CD14-positive monocyte (primary cell): ENCODE data around the gene AAMP. TPM values are rescaled to one million over a fixed set of nuclear protein-coding genes. Genes with fewer than 3 reads are reported as not detected.

Experiments used
- DNase-seq, 3 donors: peaks; one replicate each; pipeline ENCODE4 v3.0.0-alpha.2; 2011 to 2022
- H2AFZ ChIP-seq: 2 replicates; pipeline ENCODE4 v1.6.0; 2012; ENCODE audit warnings: mild to moderate bottlenecking, low read depth, low read length, inconsistent platforms; ENCODE audit not compliant: insufficient read depth, poor library complexity, severe bottlenecking
- H3K27ac ChIP-seq, 2 donors: 1 replicate in 1 of 2; 2 replicates in 1 of 2; pipeline ENCODE4 v1.5.1; 2012 to 2013; ENCODE audit warnings: low read length in 2 of 2, control low read depth in 1 of 2, inconsistent platforms in 1 of 2, low read depth in 1 of 2, mild to moderate bottlenecking in 1 of 2
- H3K27me3 ChIP-seq, 2 donors: one replicate each; pipeline versions ENCODE4 v1.6.0 to v1.6.1; 2011 to 2013; ENCODE audit warnings: low read length in 2 of 2; ENCODE audit not compliant: control insufficient read depth in 2 of 2, insufficient read depth in 2 of 2
- H3K36me3 ChIP-seq, 2 donors: replicated peaks in 1 of 2; 1 replicate in 1 of 2; 2 replicates in 1 of 2; pipeline versions ENCODE4 v1.5.1 to v1.6.1; 2012 to 2013; ENCODE audit warnings: low read length in 2 of 2, control low read depth in 1 of 2, inconsistent platforms in 1 of 2, mild to moderate bottlenecking in 1 of 2; ENCODE audit not compliant: insufficient read depth in 2 of 2, control insufficient read depth in 1 of 2
- H3K4me1 ChIP-seq, 2 donors: 1 replicate in 1 of 2; 2 replicates in 1 of 2; pipeline versions ENCODE4 v1.5.1 to v1.6.1; 2012 to 2013; ENCODE audit warnings: low read length in 2 of 2, control low read depth in 1 of 2, inconsistent platforms in 1 of 2, mild to moderate bottlenecking in 1 of 2, moderate library complexity in 1 of 2; ENCODE audit not compliant: insufficient read depth in 2 of 2, control insufficient read depth in 1 of 2
- H3K4me2 ChIP-seq: replicated peaks from 2 replicates; pipeline ENCODE3; 2012; ENCODE audit warnings: low read length, moderate library complexity, mild to moderate bottlenecking; ENCODE audit not compliant: poor library complexity, severe bottlenecking; ENCODE audit errors: extremely low read depth
- H3K4me3 ChIP-seq, 3 experiments: fragments of 200-600 bp in 1 of 3; sonication (generic) in 1 of 3; replicated peaks in 1 of 3; 1 replicate in 2 of 3; 2 replicates in 1 of 3; pipeline ENCODE4 v1.5.1; 2011 to 2013; ENCODE audit warnings: low read length in 3 of 3, mild to moderate bottlenecking in 3 of 3, control low read depth in 2 of 3, low read depth in 2 of 3, inconsistent platforms in 1 of 3, moderate library complexity in 1 of 3
- H3K79me2 ChIP-seq: 2 replicates; pipeline ENCODE4 v1.6.0; 2012; ENCODE audit warnings: mild to moderate bottlenecking, control low read depth, inconsistent platforms, low read length, moderate library complexity; ENCODE audit not compliant: insufficient read depth
- H3K9ac ChIP-seq: 2 replicates; pipeline ENCODE4 v1.6.0; 2017; ENCODE audit warnings: low read length, mild to moderate bottlenecking; ENCODE audit not compliant: insufficient read depth, poor library complexity, severe bottlenecking
- H3K9me3 ChIP-seq, 2 donors: replicated peaks in 1 of 2; 1 replicate in 1 of 2; 2 replicates in 1 of 2; pipeline versions ENCODE4 v1.5.1 to v1.6.1; 2012 to 2013; ENCODE audit warnings: low read length in 2 of 2, control low read depth in 1 of 2; ENCODE audit not compliant: control insufficient read depth in 1 of 2, insufficient read depth in 1 of 2
- H4K20me1 ChIP-seq: 2 replicates; pipeline ENCODE4 v1.6.0; 2012; ENCODE audit warnings: mild to moderate bottlenecking, low read length, control low read depth, moderate library complexity; ENCODE audit not compliant: insufficient read depth
- H3K27ac Mint-ChIP-seq, 7 donors: one replicate each; pipeline ENCODE4 v1.8.0; 2020; ENCODE audit warnings: mild to moderate bottlenecking in 7 of 7, mixed read lengths in 7 of 7, moderate library complexity in 6 of 7, inconsistent platforms in 2 of 7
- H3K27me3 Mint-ChIP-seq, 3 donors: one replicate each; pipeline ENCODE4 v1.8.0; 2021 to 2022; ENCODE audit warnings: low read depth in 3 of 3, mild to moderate bottlenecking in 3 of 3, mixed read lengths in 3 of 3, moderate library complexity in 3 of 3, inconsistent platforms in 1 of 3
- H3K36me3 Mint-ChIP-seq, 2 donors: one replicate each; pipeline ENCODE4 v1.8.0; 2020; ENCODE audit warnings: mixed read lengths in 2 of 2, inconsistent platforms in 1 of 2, mild to moderate bottlenecking in 1 of 2
- H3K4me1 Mint-ChIP-seq: one replicate; pipeline ENCODE4 v1.8.0; 2020; ENCODE audit warnings: mild to moderate bottlenecking, mixed read lengths
- H3K4me3 Mint-ChIP-seq, 2 donors: one replicate each; pipeline ENCODE4 v1.8.0; 2020; ENCODE audit warnings: mild to moderate bottlenecking in 2 of 2, mixed read lengths in 2 of 2, moderate library complexity in 1 of 2
- H3K9me3 Mint-ChIP-seq, 7 donors: one replicate each; pipeline ENCODE4 v1.8.0; 2020 to 2022; ENCODE audit warnings: mixed read lengths in 7 of 7, mild to moderate bottlenecking in 6 of 7, moderate library complexity in 6 of 7, inconsistent platforms in 2 of 7
- CTCF ChIP-seq: fragments of 200-600 bp; IDR thresholded peaks from one replicate; pipeline ENCODE4 v1.8.0; 2022; ENCODE audit warnings: antibody characterized with exemption, mild to moderate bottlenecking
- WGBS: methylation state at CpG from one replicate; pipeline ENCODE4 v1.1.5; 2013; ENCODE audit warnings: missing lambda C conversion rate; ENCODE audit not compliant: insufficient coverage; 5-methylcytosine and 5-hydroxymethylcytosine counted together
- intact Hi-C, 2 donors: fragments of 100-400 bp; cut with micrococcal nuclease; formaldehyde crosslinking; loops; one replicate each; pipeline versions ENCODE4 v1.15.0 to v1.15.1; 2023
- polyA plus RNA-seq, 3 donors: library from polyadenylated mRNA; depleted of rRNA in 1 of 3; unstranded in 2 of 3; stranded (reverse) in 1 of 3; fragments of 300-500 nt in 2 of 3; fragments of >200 nt in 1 of 3; fragmentation: Illumina TruSeq in 2 of 3; gene quantifications; 1 replicate in 2 of 3; 2 replicates in 1 of 3; pipeline ENCODE4 v1.2.3, GENCODE V29; 2012 to 2021

AAMP gene
- polyA plus RNA-seq, 3 donors: 90.8 to 108 (median 98.7) TPM

GRCh38 chr2:218296200-218296599 lies 26.3 kb upstream of the AAMP start:
- Histone ChIP-seq H3K9ac (no peak overlapping the region), H3K4me3 (no peak overlapping the region), H3K79me2 (peaks cover 12% of the 10 kb centered on the region), H3K9me3 (no peaks in the 10 kb centered on the region), H4K20me1 (peaks cover 4% of the 10 kb centered on the region), H3K4me1 (peaks cover 30 to 38% of the 10 kb centered on the region in 2 donors), H3K36me3 (no peaks in the 10 kb centered on the region), H2AFZ (no peak overlapping the region), H3K27me3 (no peaks in the 10 kb centered on the region), H3K27ac (no peak overlapping the region), H3K4me2 (no peak overlapping the region)
- Mint-ChIP-seq H3K9me3 (peaks cover 0 to 2% (median 0%) of the 10 kb centered on the region in 7 donors), H3K4me1 (peaks cover 34% of the 10 kb centered on the region), H3K27ac (no peak overlapping the region), H3K36me3 (no peaks in the 10 kb centered on the region), H3K27me3 (peaks cover 0 to 4% (median 2%) of the 10 kb centered on the region in 3 donors), H3K4me3 (no peak overlapping the region)
- intact Hi-C loops: no loop called here
- WGBS: 91% methylated on average over 1 of the region's 1 CpG
- no peak for TF ChIP-seq CTCF
- no peak for DNase-seq

GRCh38 chr2:218295029-218295428 lies 25.1 kb upstream of the AAMP start:
- intact Hi-C loops: no loop called here
- H3K27ac ChIP-seq: no peak overlapping the region
- no peak overlapping the region for H3K4me3 ChIP-seq
- H4K20me1 ChIP-seq: peaks cover 15% of the 10 kb centered on the region
- peaks cover 23% of the 10 kb centered on the region for H3K79me2 ChIP-seq
- no peaks in the 10 kb centered on the region for H3K9me3 ChIP-seq
- peaks cover 0 to 2% (median under 1%) of the 10 kb centered on the region in 3 donors for H3K27me3 Mint-ChIP-seq
- no peak overlapping the region for H3K4me3 Mint-ChIP-seq
- H3K9me3 Mint-ChIP-seq: peaks cover 0 to 2% (median 0%) of the 10 kb centered on the region in 7 donors
- peaks cover 4% of the 10 kb centered on the region in 2 donors for H3K36me3 Mint-ChIP-seq
- H3K4me1 ChIP-seq: peaks cover 42 to 47% of the 10 kb centered on the region in 2 donors
- no peak overlapping the region for H3K9ac ChIP-seq
- no peaks in the 10 kb centered on the region for H3K27me3 ChIP-seq
- H3K36me3 ChIP-seq: no peaks in the 10 kb centered on the region
- peaks cover 44% of the 10 kb centered on the region for H3K4me1 Mint-ChIP-seq
- no peak overlapping the region for H3K4me2 ChIP-seq
- H3K27ac Mint-ChIP-seq: no peak overlapping the region
- no peak for TF ChIP-seq CTCF
- H2AFZ ChIP-seq: no peak overlapping the region
- no peak for DNase-seq
- WGBS: 91% methylated on average over 6 of the region's 7 CpGs
